PC-9 (cell line): Measurements from ENCODE around the gene ZFR2. TPM values are rescaled to one million over a fixed set of nuclear protein-coding genes. Genes with fewer than 3 reads are reported as not detected.

Source experiments
- BruUV-seq: library from RNA; stranded (reverse); fragments of 400-500 nt; replicated peaks from 2 replicates; lab custom pipeline; 2021; lab: Mats Ljungman, UMichigan
- CTCF ChIA-PET: fragments of 300-600 bp; sonication (Branson Sonifier 250); formaldehyde crosslinking; loops from one replicate; lab custom pipeline; 2022; ENCODE audit warnings: antibody characterized with exemption; lab: Charles Lee
- POLR2A ChIA-PET: fragments of 300-600 bp; sonication (Branson Sonifier 250); formaldehyde crosslinking; loops from one replicate; lab custom pipeline; 2022; ENCODE audit warnings: antibody characterized with exemption; ENCODE audit not compliant: unreplicated experiment; lab: Charles Lee
- DNase-seq, 2 experiments: peaks; one replicate each; pipeline versions ENCODE4 v3.0.0 to v3.0.0-alpha.2; 2015 to 2022; ENCODE audit warnings: mixed read lengths in 1 of 2
- H2AFZ ChIP-seq: fragments of 200-600 bp; sonication (generic); 2 replicates; pipeline ENCODE4 v1.8.1; 2017; ENCODE audit warnings: antibody characterized with exemption
- H3F3A ChIP-seq: fragments of 200-600 bp; sonication (generic); 2 replicates; pipeline ENCODE4 v1.8.1; 2017; ENCODE audit warnings: antibody characterized with exemption, mild to moderate bottlenecking, low read depth; ENCODE audit not compliant: insufficient read depth
- H3K27ac ChIP-seq: fragments of 200-600 bp; sonication (generic); 2 replicates; pipeline ENCODE4 v1.6.1; 2016; ENCODE audit warnings: mixed run types
- H3K27me3 ChIP-seq: fragments of 200-600 bp; sonication (generic); 2 replicates; pipeline ENCODE4 v1.6.1; 2016; ENCODE audit warnings: low read depth, mixed run types; ENCODE audit not compliant: insufficient read depth
- H3K36me3 ChIP-seq: fragments of 200-600 bp; sonication (generic); 2 replicates; pipeline ENCODE4 v1.6.1; 2016; ENCODE audit warnings: low read depth, mixed run types
- H3K4me1 ChIP-seq: fragments of 200-600 bp; sonication (generic); replicated peaks from 2 replicates; pipeline ENCODE4 v1.6.1; 2016; ENCODE audit warnings: mixed run types; ENCODE audit not compliant: insufficient read depth
- H3K4me2 ChIP-seq: fragments of 200-600 bp; sonication (generic); 2 replicates; pipeline ENCODE4 v1.6.1; 2017; ENCODE audit warnings: mixed run types
- H3K4me3 ChIP-seq: fragments of 200-600 bp; sonication (generic); 2 replicates; pipeline ENCODE4 v1.6.1; 2016; ENCODE audit warnings: mixed run types
- H3K79me2 ChIP-seq: fragments of 200-600 bp; sonication (generic); 2 replicates; pipeline ENCODE4 v1.6.1; 2017; ENCODE audit warnings: low read depth, mixed run types
- H3K9me2 ChIP-seq: fragments of 200-600 bp; sonication (generic); 2 replicates; pipeline ENCODE4 v1.8.1; 2017; ENCODE audit warnings: mild to moderate bottlenecking; ENCODE audit not compliant: insufficient read depth
- H3K9me3 ChIP-seq: fragments of 200-600 bp; sonication (generic); 2 replicates; pipeline ENCODE4 v1.8.1; 2016; ENCODE audit warnings: low read depth; ENCODE audit not compliant: insufficient read depth
- H4K20me1 ChIP-seq: fragments of 200-600 bp; sonication (generic); 2 replicates; pipeline ENCODE4 v1.8.1; 2017; ENCODE audit not compliant: insufficient read depth
- EZH2 ChIP-seq: fragments of 200-600 bp; sonication (generic); IDR thresholded peaks from 2 replicates; pipeline ENCODE4 v1.8.0; 2017; ENCODE audit warnings: antibody characterized with exemption, low read depth
- intact Hi-C: fragments of 100-400 bp; cut with micrococcal nuclease; formaldehyde crosslinking; loops from one replicate; pipeline ENCODE4 v1.10.0; 2022; ENCODE audit not compliant: unreplicated experiment
- total RNA-seq: library from RNA; stranded (reverse); gene quantifications from 2 replicates; pipeline ENCODE4 v1.2.3, GENCODE V29; 2021
- TF ChIP-seq, protein P1 (sequence below): fragments of 200-600 bp; sonication (generic); conservative IDR thresholded peaks from 2 replicates; pipeline ENCODE4 v1.6.1; 2017; ENCODE audit warnings: mixed run types, antibody characterized with exemption, mild to moderate bottlenecking, moderate library complexity

Gene ZFR2
- total RNA-seq, 1 experiment from 2014 or later, result not detected

DNA sequence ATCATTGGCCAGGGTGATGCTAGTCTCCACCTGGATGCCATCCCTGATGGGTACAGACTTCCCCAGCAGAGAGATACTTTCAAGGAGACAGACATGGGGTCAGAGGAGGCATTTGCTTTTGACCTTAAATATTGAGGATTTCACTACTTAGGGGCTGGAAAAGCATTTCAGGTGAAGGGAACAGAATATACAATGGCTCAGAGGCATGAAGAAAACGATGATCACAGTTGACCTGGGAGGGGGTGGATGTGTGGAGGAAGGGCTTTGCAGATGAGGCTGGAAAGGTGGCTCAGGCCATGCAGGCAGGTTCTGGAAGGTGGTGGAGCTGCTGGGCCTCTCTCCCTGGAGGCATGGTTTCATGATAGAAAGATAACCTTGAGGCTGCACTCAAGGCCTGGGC is 86.5 kb downstream of the ZFR2 start:
- Histone ChIP-seq H3K9me3 (no peaks in the 10 kb centered on the region), H4K20me1 (no peaks in the 10 kb centered on the region), H3K4me2 (no peak overlapping the region), H3K36me3 (no peaks in the 10 kb centered on the region), H3K4me3 (no peak overlapping the region), H3K9me2 (no peaks in the 10 kb centered on the region), H3K4me1 (no peaks in the 10 kb centered on the region), H3F3A (no peaks in the 10 kb centered on the region), H3K27me3 (no peaks in the 10 kb centered on the region), H2AFZ (no peak overlapping the region), H3K79me2 (no peaks in the 10 kb centered on the region), H3K27ac (no peak overlapping the region)
- no TSS peak for BruUV-seq
- ChIA-PET CTCF (no interaction called here), POLR2A (no interaction called here)
- intact Hi-C loops, result no loop called here
- TF ChIP-seq EZH2, result no peak
- TF ChIP-seq, protein P1, sequence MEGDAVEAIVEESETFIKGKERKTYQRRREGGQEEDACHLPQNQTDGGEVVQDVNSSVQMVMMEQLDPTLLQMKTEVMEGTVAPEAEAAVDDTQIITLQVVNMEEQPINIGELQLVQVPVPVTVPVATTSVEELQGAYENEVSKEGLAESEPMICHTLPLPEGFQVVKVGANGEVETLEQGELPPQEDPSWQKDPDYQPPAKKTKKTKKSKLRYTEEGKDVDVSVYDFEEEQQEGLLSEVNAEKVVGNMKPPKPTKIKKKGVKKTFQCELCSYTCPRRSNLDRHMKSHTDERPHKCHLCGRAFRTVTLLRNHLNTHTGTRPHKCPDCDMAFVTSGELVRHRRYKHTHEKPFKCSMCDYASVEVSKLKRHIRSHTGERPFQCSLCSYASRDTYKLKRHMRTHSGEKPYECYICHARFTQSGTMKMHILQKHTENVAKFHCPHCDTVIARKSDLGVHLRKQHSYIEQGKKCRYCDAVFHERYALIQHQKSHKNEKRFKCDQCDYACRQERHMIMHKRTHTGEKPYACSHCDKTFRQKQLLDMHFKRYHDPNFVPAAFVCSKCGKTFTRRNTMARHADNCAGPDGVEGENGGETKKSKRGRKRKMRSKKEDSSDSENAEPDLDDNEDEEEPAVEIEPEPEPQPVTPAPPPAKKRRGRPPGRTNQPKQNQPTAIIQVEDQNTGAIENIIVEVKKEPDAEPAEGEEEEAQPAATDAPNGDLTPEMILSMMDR, result no peak
- DNase-seq, result no peak

DNA sequence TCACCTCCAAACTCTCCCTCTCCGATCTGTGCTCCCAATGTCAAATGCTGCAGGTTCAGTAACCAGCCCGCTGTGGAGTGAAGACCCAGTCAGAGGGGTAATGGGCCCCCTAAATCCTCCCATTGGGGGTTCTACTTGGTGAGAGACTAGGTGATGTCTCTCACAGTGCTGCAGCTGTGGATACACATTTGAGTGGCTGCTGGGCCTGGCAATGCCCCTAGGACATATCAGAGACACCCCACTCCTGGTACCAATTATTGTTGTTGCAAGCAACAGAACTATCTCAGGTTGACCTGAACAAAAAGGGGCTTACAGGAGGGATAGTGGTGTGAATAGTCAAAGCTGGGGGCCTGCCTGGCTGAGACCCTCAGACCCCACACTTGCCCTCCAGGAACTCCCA is 87.2 kb downstream of the ZFR2 start:
- no peak overlapping the region for H3K27ac ChIP-seq
- ChIA-PET CTCF (no interaction called here), POLR2A (no interaction called here)
- no peaks in the 10 kb centered on the region for H3K79me2 ChIP-seq
- intact Hi-C loops, result no loop called here
- H2AFZ ChIP-seq, result no peak overlapping the region
- H3K36me3 ChIP-seq, result no peaks in the 10 kb centered on the region
- H3K4me2 ChIP-seq, result no peak overlapping the region
- no peaks in the 10 kb centered on the region for H3K9me2 ChIP-seq
- H3K27me3 ChIP-seq, result no peaks in the 10 kb centered on the region
- DNase-seq, result no peak
- H3F3A ChIP-seq, result no peaks in the 10 kb centered on the region
- TF ChIP-seq, protein P1, result no peak
- no peak for TF ChIP-seq EZH2
- no peaks in the 10 kb centered on the region for H4K20me1 ChIP-seq
- no TSS peak for BruUV-seq
- H3K4me1 ChIP-seq, result no peaks in the 10 kb centered on the region
- no peak overlapping the region for H3K4me3 ChIP-seq
- no peaks in the 10 kb centered on the region for H3K9me3 ChIP-seq

DNA sequence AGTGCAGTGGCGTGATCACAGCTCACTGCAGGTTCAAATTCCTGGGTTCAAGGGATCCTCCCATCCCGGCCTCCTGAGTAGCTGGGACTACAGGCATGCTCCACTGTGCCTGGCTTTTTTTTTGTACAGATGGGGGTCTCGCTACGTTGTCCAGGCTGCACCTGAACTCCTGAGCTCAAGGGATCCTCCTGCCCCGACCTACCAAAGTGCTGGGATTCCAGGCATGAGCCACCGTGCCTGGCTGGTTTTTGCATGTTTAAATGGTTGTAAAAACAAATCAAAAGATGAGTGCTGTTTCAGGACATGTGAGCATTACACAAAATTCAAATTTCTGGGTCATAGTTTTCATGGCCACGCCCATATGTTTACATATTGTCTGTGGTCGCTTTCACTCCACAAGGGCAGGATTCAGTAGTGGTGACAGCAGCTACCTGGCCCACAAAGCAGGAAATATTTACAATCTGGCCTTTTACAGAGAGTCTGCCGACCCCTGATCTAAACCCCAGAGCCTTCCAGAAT is 88.0 kb downstream of the ZFR2 start:
- no peak overlapping the region for H3K4me2 ChIP-seq
- POLR2A ChIA-PET, result no interaction called here

More for the DNA sequence above, 88.0 kb downstream of the ZFR2 start:
- H3K27me3 ChIP-seq, result no peaks in the 10 kb centered on the region
- no peak overlapping the region for H3K27ac ChIP-seq
- no peaks in the 10 kb centered on the region for H3K36me3 ChIP-seq
- intact Hi-C loops, result no loop called here
- H3K9me3 ChIP-seq, result no peaks in the 10 kb centered on the region
- TF ChIP-seq, protein P1, result no peak
- TF ChIP-seq EZH2, result no peak
- BruUV-seq, result no TSS peak
- H4K20me1 ChIP-seq, result no peaks in the 10 kb centered on the region
- no peaks in the 10 kb centered on the region for H3K79me2 ChIP-seq
- no peak overlapping the region for H2AFZ ChIP-seq
- no peaks in the 10 kb centered on the region for H3K9me2 ChIP-seq
- DNase-seq, result no peak
- CTCF ChIA-PET, result no interaction called here
- no peaks in the 10 kb centered on the region for H3F3A ChIP-seq
- H3K4me3 ChIP-seq, result no peak overlapping the region
- no peaks in the 10 kb centered on the region for H3K4me1 ChIP-seq
